Activated CD8-positive, alpha-beta memory T cell treated with anti-CD3 and anti-CD28 coated beads, Interleukin-2, amount 50 U/mL, for 1 hour (primary cell): Measurements from ENCODE around the gene XKR7.

ENCODE experiments used
- DNase-seq: peaks from one replicate; pipeline ENCODE4 v3.0.0-alpha.2; 2020; ENCODE audit errors: extremely low read depth

XKR7 gene

GRCh38 chr20:31979713-31980426 lies 11.9 kb downstream of the XKR7 start:
- no peak for DNase-seq

- no peak for DNase-seq
These were observed 13.8 kb downstream of the XKR7 start for GRCh38 chr20:31981784-31982183.

GRCh38 chr20:31984981-31985471 lies 17.1 kb downstream of the XKR7 start:
- no peak for DNase-seq

GRCh38 chr20:31987744-31988143 lies 19.8 kb downstream of the XKR7 start:
- no peak for DNase-seq

GRCh38 chr20:31988430-31989015 lies 20.6 kb downstream of the XKR7 start:
- DNase-seq, result no peak

- no peak for DNase-seq
These were observed 21.2 kb downstream of the XKR7 start for GRCh38 chr20:31989030-31989645.

- DNase-seq, result no peak
These were observed 22.8 kb downstream of the XKR7 start for GRCh38 chr20:31990641-31991338.

GRCh38 chr20:31991339-31991705 lies 23.4 kb downstream of the XKR7 start:
- DNase-seq, result no peak

- no peak for DNase-seq
These were observed 24.1 kb downstream of the XKR7 start for GRCh38 chr20:31992086-31992485.

GRCh38 chr20:31996996-31997395 lies 29.0 kb downstream of the XKR7 start:
- DNase-seq, result no peak

- DNase-seq, result no peak
These were observed 30.3 kb downstream of the XKR7 start for GRCh38 chr20:31998246-31998645.

GRCh38 chr20:32003325-32003724 lies 35.4 kb downstream of the XKR7 start:
- no peak for DNase-seq

GRCh38 chr20:32004963-32005362 lies 37.0 kb downstream of the XKR7 start:
- no peak for DNase-seq

- no peak for DNase-seq
These were observed 38.1 kb downstream of the XKR7 start for GRCh38 chr20:32006053-32006452.

GRCh38 chr20:32006841-32007786 lies 39.2 kb downstream of the XKR7 start:
- DNase-seq, result no peak

- DNase-seq, result no peak
These were observed 40.1 kb downstream of the XKR7 start for GRCh38 chr20:32007787-32008616.

- no peak for DNase-seq
These were observed 41.6 kb downstream of the XKR7 start for GRCh38 chr20:32009564-32009963.

- no peak for DNase-seq
These were observed 42.1 kb downstream of the XKR7 start, which contains the start of gene CCM2L for GRCh38 chr20:32010101-32010500. TSS of gene CCM2L (plus strand) at chr20:32010438. CDS start at chr20:32010455, 17 bp downstream.

GRCh38 chr20:32010666-32011065 lies 42.7 kb downstream of the XKR7 start:
- no peak for DNase-seq

GRCh38 chr20:32012159-32012688 lies 44.3 kb downstream of the XKR7 start:
- no peak for DNase-seq
